Ectodermal cell (in vitro differentiated cells): ENCODE data around the gene PGGHG.

Source experiments
- H3K27ac ChIP-seq: 2 replicates; pipeline ENCODE4 v1.7.0; 2013; ENCODE audit warnings: mild to moderate bottlenecking, low read depth, low read length; ENCODE audit not compliant: insufficient read depth, poor library complexity, severe bottlenecking
- H3K27me3 ChIP-seq: 2 replicates; pipeline ENCODE4 v1.7.0; 2013; ENCODE audit warnings: mild to moderate bottlenecking, low read length; ENCODE audit not compliant: insufficient read depth, control insufficient read depth, poor library complexity, severe bottlenecking
- H3K36me3 ChIP-seq: one replicate; pipeline ENCODE4 v1.7.0; 2013; ENCODE audit warnings: low read length; ENCODE audit not compliant: control insufficient read depth, insufficient read depth
- H3K4me1 ChIP-seq: one replicate; pipeline ENCODE4 v1.7.0; 2013; ENCODE audit warnings: low read length; ENCODE audit not compliant: control insufficient read depth, insufficient read depth
- H3K4me3 ChIP-seq: 2 replicates; pipeline ENCODE4 v1.7.0; 2013; ENCODE audit warnings: low read depth, low read length, control low read depth; ENCODE audit not compliant: insufficient read depth
- H3K9me3 ChIP-seq: 2 replicates; pipeline ENCODE4 v1.7.0; 2013; ENCODE audit warnings: mild to moderate bottlenecking, low read length, moderate library complexity; ENCODE audit not compliant: control insufficient read depth
- WGBS, 2 experiments: methylation state at CpG; one replicate each; pipeline ENCODE4 v1.1.7; 2013; ENCODE audit warnings: missing lambda C conversion rate in 2 of 2; 5-methylcytosine and 5-hydroxymethylcytosine counted together

PGGHG gene

GRCh38 chr11:344836-345578, 56.1 kb downstream of the PGGHG start:
- H3K4me1 ChIP-seq: peaks cover 7% of the 10 kb centered on the region
- 92% methylated on average over 10 to 11 of the region's 11 CpGs for WGBS, 2 experiments

More at GRCh38 chr11:344836-345578, 56.1 kb downstream of the PGGHG start:
- Histone ChIP-seq H3K9me3 (no peaks in the 10 kb centered on the region), H3K4me3 (no peak overlapping the region), H3K36me3 (no peaks in the 10 kb centered on the region), H3K27me3 (no peaks in the 10 kb centered on the region), H3K27ac (no peak overlapping the region)
